HepG2 (cell line): Measurements from ENCODE around the gene TUBB3.

Source experiments
- CTCF ChIP-seq: sonication (generic); formaldehyde crosslinking; IDR thresholded peaks from 2 replicates; pipeline ENCODE4 v1.5.0; 2020; ENCODE audit warnings: mild to moderate bottlenecking, missing genetic modification reagents, moderate library complexity
- ELF1 ChIP-seq: sonication (generic); formaldehyde crosslinking; IDR thresholded peaks from 2 replicates; pipeline ENCODE4 v1.4.0; 2020; ENCODE audit warnings: missing genetic modification reagents
- FOXP4 ChIP-seq: sonication (generic); formaldehyde crosslinking; IDR thresholded peaks from 2 replicates; pipeline ENCODE4 v1.4.0; 2020; ENCODE audit warnings: missing genetic modification reagents
- MYC ChIP-seq: sonication (generic); formaldehyde crosslinking; IDR thresholded peaks from 2 replicates; pipeline ENCODE4 v1.9.0; 2021; ENCODE audit warnings: missing genetic modification reagents, borderline replicate concordance
- NR3C1 ChIP-seq: sonication (generic); formaldehyde crosslinking; IDR thresholded peaks from 2 replicates; pipeline ENCODE4 v1.4.0; 2020; ENCODE audit warnings: missing genetic modification reagents
- PHF21A ChIP-seq: sonication (generic); formaldehyde crosslinking; IDR thresholded peaks from 2 replicates; pipeline ENCODE4 v1.5.0; 2020; ENCODE audit warnings: mild to moderate bottlenecking, missing genetic modification reagents
- SRSF1 ChIP-seq: fragments of 200-400 bp; formaldehyde crosslinking; optimal IDR thresholded peaks from 2 replicates; pipeline ENCODE3; 2017; ENCODE audit warnings: mild to moderate bottlenecking, low read depth, low read length, moderate library complexity
- TAF1 ChIP-seq: sonication (generic); formaldehyde crosslinking; IDR thresholded peaks from 2 replicates; pipeline ENCODE4 v1.4.0; 2020; ENCODE audit warnings: missing genetic modification reagents
- ZBTB46 ChIP-seq: sonication (generic); formaldehyde crosslinking; IDR thresholded peaks from 2 replicates; pipeline ENCODE4 v1.4.0; 2020; ENCODE audit warnings: mild to moderate bottlenecking, missing genetic modification reagents, borderline replicate concordance
- ZBTB7B ChIP-seq: sonication (generic); formaldehyde crosslinking; IDR thresholded peaks from 2 replicates; pipeline ENCODE4 v1.4.0; 2020; ENCODE audit warnings: missing genetic modification reagents
- ZFY ChIP-seq: sonication (generic); formaldehyde crosslinking; IDR thresholded peaks from 2 replicates; pipeline ENCODE4 v1.4.0; 2020; ENCODE audit warnings: missing genetic modification reagents
- ZNF350 ChIP-seq: sonication (generic); formaldehyde crosslinking; IDR thresholded peaks from 2 replicates; pipeline ENCODE4 v1.4.0; 2020; ENCODE audit warnings: mild to moderate bottlenecking, low read depth, missing genetic modification reagents, borderline replicate concordance

GRCh38 chr16:89982318-89982717 lies 59.2 kb downstream of the TUBB3 start:
- TF ChIP-seq FOXP4 (CRISPR knock-in tag) (no peak), PHF21A (CRISPR knock-in tag) (no peak), ZBTB46 (no peak), CTCF (CRISPR knock-in tag) (no peak), ZFY (CRISPR knock-in tag) (no peak), NR3C1 (CRISPR knock-in tag) (no peak), ELF1 (no peak), SRSF1 (no peak), ZBTB7B (no peak), ZNF350 (CRISPR knock-in tag) (no peak), TAF1 (CRISPR knock-in tag) (no peak), MYC (CRISPR knock-in tag) (no peak)
